ENCODE data around the gene FAM111B. TPM values are rescaled to one million over a fixed set of nuclear protein-coding genes. Genes with fewer than 3 reads are reported as not detected.

The FAM111B gene
- total RNA-seq, 1 experiment from 2014 or later = 10.7 TPM

DNA sequence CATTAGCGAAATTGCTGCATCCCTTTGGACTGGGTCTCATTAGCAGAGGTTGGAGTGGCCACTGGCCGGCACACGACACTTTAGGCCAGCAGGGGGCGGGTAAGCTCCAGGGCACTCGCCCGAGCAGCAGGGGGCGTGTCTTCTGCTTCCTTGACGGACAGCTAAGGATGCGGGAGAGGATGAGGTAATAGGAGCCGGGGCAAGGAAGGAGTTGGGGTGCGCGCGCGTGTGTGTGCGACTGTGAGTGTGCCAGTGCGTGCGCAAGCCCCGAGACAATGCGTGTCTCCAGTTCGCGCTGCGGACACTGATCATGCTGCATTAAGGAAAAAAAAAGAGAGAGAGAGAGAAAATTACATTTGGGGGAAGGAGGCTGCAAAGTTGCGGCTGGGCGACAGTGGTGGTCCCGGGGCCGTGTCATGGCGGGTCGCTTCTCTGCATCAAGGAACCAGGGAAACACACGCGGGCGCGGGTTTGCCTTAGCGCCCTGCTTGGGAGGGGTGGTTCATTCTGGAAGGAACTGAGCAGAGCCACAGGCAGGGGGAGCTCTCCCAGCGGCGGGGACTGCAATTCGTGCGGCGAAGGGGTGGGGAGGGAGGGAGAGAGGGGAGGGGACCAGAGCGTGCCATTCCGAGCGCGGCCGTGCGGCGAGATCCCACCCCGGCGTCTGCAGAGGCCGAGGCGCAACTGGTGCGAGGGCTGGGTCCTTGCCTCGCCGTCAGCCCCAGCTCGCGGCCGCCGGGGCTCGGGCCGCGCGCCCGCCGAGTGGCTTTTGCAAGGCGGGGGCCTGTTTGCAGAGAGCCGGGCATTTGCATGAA, 64.7 kb downstream of the FAM111B start, which contains the start of gene DTX4:
Gene DTX4 (plus strand): TSS at position 625 of the 815 bp plus-strand sequence. CDS start 464 bp downstream, outside the sequence.
- ChIA-PET CTCF (interaction anchor here (0.6 to 2.8 kb wide), 29 partner anchors 9 to 648 kb away, joined by 3 to 68 read pairs (median 5); partner anchors contain the start of genes FAM111A, MPEG1 and OR5A1), RAD21 (ENCODE audit: low non-redundant PET in 1 of 2, low total read pairs in 2 of 2, uncharacterized antibody in 2 of 2, unreplicated experiment in 2 of 2) (interaction anchor here (0.7 to 2.3 kb wide), 6 partner anchors 8 to 509 kb away, joined by 3 to 10 read pairs (median 3); no protein-coding TSS in a partner anchor), POLR2A (interaction anchor here (1.6 kb wide), 1 partner anchor 9 kb away, joined by 4 read pairs; no protein-coding TSS in a partner anchor)
- Histone ChIP-seq H3K27ac (ENCODE audit: low read depth, low read length) (no peak within 1 kb of the TSS; the same call in 1 of the 2 replicates), H3K27me3 (ENCODE audit: insufficient read depth, low read length) (no peaks in the 10 kb centered on the region), H3K9ac (ENCODE audit: low read length) (peak within 1 kb of the TSS; percentile 47), H3K79me2 (ENCODE audit: insufficient read depth, low read length) (no peaks in the 10 kb centered on the region), H3K4me2 (ENCODE audit: low read length) (peak within 1 kb of the TSS; percentile 98), H3K9me2 (ENCODE audit: insufficient read depth) (no peaks in the 10 kb centered on the region), H3K4me3 (replicated peaks in 1 of 2; ENCODE audit: low read depth in 1 of 2, low read length in 2 of 2) (peak within 1 kb of the TSS; percentile 44 to 59), H2AFZ (ENCODE audit: low read depth, low read length, poor library complexity, severe bottlenecking) (peak within 1 kb of the TSS; percentile 96), H3K36me3 (ENCODE audit: control insufficient read depth in 1 of 2, insufficient read depth in 2 of 2, low read length in 2 of 2) (no peaks in the 10 kb centered on the region), H4K20me1 (ENCODE audit: insufficient read depth) (no peaks in the 10 kb centered on the region), H3K4me1 (ENCODE audit: control insufficient read depth in 1 of 2, insufficient read depth in 2 of 2, low read length in 2 of 2) (peaks cover 14 to 39% of the 10 kb centered on the region in 2 experiments; a peak in 3 of 4 replicates), H3K9me3 (ENCODE audit: control insufficient read depth in 1 of 2, insufficient read depth in 1 of 2, low read depth in 1 of 2, low read length in 2 of 2) (no peaks in the 10 kb centered on the region)
- no TSS peak for BruUV-seq (replicated peaks)
- peak; percentile 89 for ATAC-seq
- intact Hi-C loops (cut with micrococcal nuclease) = loop anchor here (1.0 to 2.0 kb wide), 6 partner anchors 11 to 509 kb away; no protein-coding TSS in a partner anchor
- peak; percentile 84 for DNase-seq (ENCODE audit: low read depth, low spot score)
- TF ChIP-seq POLR2A (IDR thresholded peaks at IDR 0.05; ENCODE audit: borderline replicate concordance, extremely low read depth, insufficient read depth, insufficient read length) (no peak), EZH2 (IDR thresholded peaks at IDR 0.05) (no peak), JUND (IDR thresholded peaks at IDR 0.05) (no peak), ZFX (IDR thresholded peaks at IDR 0.05) (no peak), YY1 (IDR thresholded peaks at IDR 0.05; ENCODE audit: extremely low read depth, insufficient replicate concordance, low read depth, low read length) (peak; percentile 17), CBX3 (IDR thresholded peaks at IDR 0.05; ENCODE audit: low read depth) (peak; percentile 82), EGR1 (IDR thresholded peaks at IDR 0.05; ENCODE audit: low read depth) (no peak), SRF (IDR thresholded peaks at IDR 0.05; ENCODE audit: low read depth) (no peak), ZNF274 (IDR thresholded peaks at IDR 0.05; ENCODE audit: low read depth, low read length) (no peak), EZH2phosphoT487 (IDR thresholded peaks at IDR 0.05; ENCODE audit: borderline replicate concordance) (no peak), ELF1 (IDR thresholded peaks at IDR 0.05; ENCODE audit: borderline replicate concordance, low read depth) (no peak), POLR2AphosphoS5 (IDR thresholded peaks at IDR 0.05; ENCODE audit: low read depth, low read length) (peak; percentile 54), SIN3A (IDR thresholded peaks at IDR 0.05; ENCODE audit: low read depth) (no peak; the same call in 1 of the 2 replicates), RAD21 (IDR thresholded peaks at IDR 0.05; ENCODE audit: low read depth) (peak; percentile 94), SP1 (IDR thresholded peaks at IDR 0.05; ENCODE audit: low read depth) (no peak), CEBPB (IDR thresholded peaks at IDR 0.05; ENCODE audit: low read depth) (0 out of 2 replicates have a peak, but pooled peaks have one; percentile 36)
- TF ChIP-seq, protein P1, sequence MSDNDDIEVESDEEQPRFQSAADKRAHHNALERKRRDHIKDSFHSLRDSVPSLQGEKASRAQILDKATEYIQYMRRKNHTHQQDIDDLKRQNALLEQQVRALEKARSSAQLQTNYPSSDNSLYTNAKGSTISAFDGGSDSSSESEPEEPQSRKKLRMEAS (IDR thresholded peaks at IDR 0.05) = peak; percentile 90
- TF ChIP-seq, protein P2, sequence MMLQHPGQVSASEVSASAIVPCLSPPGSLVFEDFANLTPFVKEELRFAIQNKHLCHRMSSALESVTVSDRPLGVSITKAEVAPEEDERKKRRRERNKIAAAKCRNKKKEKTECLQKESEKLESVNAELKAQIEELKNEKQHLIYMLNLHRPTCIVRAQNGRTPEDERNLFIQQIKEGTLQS (IDR thresholded peaks at IDR 0.05) = no peak
- TF ChIP-seq, protein P3, sequence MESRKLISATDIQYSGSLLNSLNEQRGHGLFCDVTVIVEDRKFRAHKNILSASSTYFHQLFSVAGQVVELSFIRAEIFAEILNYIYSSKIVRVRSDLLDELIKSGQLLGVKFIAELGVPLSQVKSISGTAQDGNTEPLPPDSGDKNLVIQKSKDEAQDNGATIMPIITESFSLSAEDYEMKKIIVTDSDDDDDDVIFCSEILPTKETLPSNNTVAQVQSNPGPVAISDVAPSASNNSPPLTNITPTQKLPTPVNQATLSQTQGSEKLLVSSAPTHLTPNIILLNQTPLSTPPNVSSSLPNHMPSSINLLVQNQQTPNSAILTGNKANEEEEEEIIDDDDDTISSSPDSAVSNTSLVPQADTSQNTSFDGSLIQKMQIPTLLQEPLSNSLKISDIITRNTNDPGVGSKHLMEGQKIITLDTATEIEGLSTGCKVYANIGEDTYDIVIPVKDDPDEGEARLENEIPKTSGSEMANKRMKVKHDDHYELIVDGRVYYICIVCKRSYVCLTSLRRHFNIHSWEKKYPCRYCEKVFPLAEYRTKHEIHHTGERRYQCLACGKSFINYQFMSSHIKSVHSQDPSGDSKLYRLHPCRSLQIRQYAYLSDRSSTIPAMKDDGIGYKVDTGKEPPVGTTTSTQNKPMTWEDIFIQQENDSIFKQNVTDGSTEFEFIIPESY (IDR thresholded peaks at IDR 0.05; ENCODE audit: extremely low read depth, insufficient replicate concordance, low read length) = no peak
- TF ChIP-seq, protein P4, sequence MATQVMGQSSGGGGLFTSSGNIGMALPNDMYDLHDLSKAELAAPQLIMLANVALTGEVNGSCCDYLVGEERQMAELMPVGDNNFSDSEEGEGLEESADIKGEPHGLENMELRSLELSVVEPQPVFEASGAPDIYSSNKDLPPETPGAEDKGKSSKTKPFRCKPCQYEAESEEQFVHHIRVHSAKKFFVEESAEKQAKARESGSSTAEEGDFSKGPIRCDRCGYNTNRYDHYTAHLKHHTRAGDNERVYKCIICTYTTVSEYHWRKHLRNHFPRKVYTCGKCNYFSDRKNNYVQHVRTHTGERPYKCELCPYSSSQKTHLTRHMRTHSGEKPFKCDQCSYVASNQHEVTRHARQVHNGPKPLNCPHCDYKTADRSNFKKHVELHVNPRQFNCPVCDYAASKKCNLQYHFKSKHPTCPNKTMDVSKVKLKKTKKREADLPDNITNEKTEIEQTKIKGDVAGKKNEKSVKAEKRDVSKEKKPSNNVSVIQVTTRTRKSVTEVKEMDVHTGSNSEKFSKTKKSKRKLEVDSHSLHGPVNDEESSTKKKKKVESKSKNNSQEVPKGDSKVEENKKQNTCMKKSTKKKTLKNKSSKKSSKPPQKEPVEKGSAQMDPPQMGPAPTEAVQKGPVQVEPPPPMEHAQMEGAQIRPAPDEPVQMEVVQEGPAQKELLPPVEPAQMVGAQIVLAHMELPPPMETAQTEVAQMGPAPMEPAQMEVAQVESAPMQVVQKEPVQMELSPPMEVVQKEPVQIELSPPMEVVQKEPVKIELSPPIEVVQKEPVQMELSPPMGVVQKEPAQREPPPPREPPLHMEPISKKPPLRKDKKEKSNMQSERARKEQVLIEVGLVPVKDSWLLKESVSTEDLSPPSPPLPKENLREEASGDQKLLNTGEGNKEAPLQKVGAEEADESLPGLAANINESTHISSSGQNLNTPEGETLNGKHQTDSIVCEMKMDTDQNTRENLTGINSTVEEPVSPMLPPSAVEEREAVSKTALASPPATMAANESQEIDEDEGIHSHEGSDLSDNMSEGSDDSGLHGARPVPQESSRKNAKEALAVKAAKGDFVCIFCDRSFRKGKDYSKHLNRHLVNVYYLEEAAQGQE (IDR thresholded peaks at IDR 0.05; ENCODE audit: low read depth) = no peak

Data from HCT116 (cell line).